Measurements from ENCODE around the gene RHOB.
"Not testable (repeated sequence)": the region's sequence is repeated elsewhere in the genome, so short reads cannot be mapped to it uniquely, and the experiment has no call there.

RHOB gene

DNA sequence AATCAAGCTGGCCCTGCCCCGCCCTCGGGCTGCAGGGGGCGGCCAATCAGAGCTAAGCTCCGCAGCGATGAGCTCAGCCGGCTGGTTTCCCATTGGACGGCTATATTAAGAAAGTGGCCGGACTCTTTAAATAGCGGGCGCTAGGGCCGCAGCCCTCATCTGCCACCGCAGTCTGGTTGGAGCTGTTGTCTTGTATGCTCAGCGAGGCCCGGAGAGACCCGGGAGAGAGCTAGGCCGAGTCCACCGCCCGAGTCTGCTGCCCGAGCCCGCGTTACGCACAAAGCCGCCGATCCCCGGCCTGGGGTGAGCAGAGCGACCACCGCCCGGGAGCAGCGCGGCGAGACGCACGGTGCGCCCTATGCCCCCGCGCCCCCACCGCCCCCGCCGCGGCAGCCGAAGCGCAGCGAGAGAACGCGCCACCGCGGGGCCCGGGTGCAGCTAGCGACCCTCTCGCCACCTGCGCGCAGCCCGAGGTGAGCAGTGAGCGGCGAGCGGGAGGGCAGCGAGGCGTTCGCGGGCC lies at the start of gene RHOB:
Gene RHOB (plus strand): TSS at position 158 of the 520 bp plus-strand sequence. CDS start 392 bp downstream, outside the sequence.
- DNase-seq = peak; percentile 88

DNA sequence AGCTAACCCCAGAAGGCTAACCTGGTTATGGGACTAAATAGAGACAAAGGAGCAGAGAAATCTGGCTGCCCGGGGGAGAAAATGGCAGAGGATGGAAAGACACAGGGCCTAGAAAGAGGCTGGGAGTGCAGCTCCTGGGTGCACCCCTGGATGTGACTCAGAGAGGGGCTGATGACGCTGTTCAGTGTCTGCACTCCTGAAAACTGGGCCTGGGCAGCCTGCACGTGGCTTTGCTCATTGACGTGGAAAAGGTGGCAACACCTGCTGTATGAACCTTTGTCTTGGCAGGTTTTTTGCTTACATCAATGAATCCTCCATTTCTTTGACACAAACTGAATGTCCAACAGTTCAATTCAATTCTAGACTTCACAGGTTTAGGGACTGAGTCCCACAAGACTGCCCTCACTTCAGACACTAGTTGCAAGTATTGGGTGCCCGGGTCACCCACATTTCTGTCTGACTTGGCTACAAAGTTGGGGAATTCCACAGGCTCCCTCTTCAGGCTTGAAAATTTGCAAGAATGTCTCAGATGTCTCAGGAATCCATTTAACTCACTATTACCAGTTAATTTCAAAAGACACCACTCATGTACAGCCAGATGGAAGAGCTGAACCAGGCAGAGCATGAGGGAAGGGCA lies 48.9 kb upstream of the RHOB start:
- DNase-seq = no peak

DNA sequence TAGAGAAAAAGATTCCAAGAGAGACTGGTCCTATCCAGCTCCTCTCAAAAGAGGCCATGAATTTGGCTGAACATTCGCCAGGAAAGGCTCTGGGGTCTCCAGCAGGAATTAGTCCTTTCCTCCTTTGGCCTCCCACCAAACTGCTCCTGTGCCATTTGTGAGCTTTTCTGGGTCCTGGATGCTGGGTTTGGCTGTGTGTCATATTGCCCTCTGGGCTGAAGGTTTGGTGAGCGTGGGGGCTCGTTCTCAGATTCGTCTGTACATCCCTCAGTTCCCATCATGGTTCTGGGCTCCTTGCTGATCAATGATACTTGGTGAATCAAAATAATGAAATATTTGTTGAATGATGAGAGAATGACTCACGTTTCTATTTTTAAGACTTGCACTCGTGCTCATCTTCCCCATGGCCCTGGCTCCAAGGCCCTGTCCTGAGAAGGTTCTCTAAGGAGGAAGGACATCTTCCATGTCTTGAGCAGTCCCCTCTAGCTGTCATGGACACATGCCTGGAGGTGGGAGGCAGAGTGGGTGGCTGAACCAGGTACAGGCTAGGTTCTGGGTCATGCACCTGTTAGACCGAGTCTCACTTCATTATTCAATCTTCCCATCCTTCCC lies 47.8 kb upstream of the RHOB start:
- DNase-seq = no peak

DNA sequence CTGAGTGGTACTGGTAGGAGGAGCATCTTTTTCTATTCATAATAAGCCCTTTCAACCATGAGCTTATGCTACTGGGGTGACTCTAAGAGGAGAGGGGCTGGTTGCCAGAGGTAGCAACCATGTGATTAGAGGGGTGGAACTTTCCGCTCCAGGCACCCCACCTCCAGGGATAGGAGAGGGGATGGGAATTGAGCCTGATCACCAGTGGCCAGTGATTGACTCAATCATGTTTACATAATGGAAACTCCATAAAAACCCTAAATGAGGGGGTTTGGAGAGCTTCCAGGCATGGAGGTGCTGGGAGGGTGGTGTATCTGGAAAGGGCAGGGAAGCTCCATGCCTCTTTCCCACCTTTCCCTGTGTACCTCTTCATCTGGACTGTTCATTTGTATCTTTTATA lies 46.6 kb upstream of the RHOB start:
- no peak for DNase-seq

DNA sequence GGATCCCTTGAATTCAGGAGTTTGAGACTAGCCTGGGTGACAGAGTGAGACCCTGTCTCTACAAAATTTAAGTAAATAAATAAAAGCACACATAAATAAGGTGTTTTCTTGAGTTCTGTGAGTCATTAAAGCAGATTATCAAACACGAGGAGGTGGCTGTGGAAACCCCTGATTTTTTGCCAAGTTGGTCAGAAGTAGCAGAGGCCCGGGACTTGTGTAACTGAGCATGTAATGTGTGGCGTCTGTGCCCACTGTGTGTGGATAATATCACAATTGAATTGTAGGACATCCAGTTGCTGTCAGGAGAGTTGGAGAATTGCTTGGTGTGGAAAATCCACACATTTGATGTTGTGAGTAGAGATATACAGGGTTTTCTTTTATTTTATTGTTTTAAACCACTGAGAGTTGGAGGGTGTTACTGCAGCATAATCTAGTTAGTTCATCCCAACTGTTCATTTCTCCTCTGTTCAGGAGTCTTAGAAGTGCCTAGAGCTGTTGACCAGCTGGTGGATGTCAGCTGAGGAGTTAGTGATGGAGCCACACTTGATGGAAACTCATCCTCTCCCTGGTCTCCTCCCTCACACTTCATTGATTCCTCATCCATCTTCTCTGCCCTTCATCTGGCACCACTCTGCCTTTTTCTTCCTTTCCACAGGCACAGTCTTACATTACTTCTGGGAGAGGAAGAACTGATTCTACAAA lies 45.9 kb upstream of the RHOB start:
- DNase-seq = no peak

DNA sequence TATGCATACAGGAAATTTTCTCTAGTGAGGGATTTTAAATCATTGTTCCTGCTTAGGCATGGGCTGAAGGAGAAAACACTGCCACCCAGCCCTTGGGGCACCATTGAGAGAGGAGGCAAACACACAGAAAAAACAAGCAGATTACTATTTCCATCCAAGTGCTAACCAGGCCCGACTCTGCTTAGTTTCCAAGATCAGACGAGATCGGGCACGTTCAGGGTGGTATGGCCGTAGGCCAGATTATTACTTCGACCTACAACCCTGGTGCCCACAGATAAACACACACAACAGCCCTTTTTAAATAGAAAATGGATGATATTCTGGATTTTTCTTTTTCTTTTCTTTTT lies 45.4 kb upstream of the RHOB start:
- no peak for DNase-seq

DNA sequence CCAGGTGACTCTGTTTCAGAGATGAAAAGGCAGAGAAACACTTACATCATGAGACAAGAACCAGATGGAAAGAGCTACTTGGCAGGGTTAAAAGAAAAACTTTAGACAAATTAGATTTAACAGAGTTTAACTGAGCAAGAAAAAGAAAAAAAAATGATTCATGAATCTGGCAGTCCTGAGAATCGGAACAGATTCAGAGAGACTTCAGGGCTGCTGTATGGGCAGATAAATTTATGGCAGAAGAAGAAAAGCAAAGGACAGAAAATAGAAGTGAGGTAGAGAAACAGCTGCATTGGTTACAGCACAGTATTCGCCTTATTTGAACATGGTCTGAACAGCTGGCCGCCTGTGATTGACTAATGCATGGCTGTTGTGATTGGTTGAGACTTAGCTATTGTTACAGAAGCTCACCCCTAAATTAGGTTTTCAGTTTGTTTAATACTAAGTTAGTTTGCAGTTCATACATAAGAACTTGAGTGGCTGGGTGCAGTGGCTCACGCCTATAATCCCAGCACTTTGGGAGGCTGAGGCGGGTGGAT lies 43.0 kb upstream of the RHOB start:
- no peak for DNase-seq

DNA sequence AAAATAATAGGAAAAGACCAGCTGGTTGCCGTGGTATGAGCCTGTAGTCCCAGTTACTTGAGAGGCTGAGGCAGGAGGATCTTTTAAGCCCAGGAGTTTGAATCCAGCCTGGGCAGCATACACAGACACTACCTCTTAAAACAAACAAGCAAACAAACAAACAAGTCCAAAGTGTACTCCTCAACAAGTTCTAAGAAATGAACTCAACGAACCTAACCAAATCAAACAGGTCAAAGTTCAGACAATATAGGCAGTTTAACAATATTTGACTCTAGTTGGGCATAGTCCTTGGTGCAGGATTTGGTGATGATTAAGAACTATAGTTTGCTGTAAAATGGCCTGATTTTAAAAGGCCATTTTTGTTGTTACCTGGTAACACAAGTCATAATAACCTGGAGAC lies 41.9 kb upstream of the RHOB start:
- DNase-seq = no peak

DNA sequence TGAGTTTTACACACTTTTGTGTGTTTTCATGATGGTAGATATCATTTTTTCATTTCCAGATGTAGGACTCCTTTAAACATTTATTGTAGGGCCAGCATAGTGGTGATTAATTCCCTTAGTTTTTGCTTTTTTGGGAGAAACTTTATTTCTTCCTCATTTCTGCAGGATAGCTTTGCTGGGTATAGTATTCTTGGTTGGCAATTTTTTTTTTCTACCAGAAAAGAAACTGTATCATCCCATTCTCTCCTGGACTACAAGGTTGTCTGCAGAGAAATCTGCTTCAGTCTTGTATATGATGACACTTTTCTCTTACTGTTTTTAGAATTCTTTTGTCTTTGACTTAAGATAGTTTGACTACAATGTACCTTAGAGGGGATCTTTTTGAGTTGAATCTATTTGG lies 37.8 kb upstream of the RHOB start:
- DNase-seq = no peak

DNA sequence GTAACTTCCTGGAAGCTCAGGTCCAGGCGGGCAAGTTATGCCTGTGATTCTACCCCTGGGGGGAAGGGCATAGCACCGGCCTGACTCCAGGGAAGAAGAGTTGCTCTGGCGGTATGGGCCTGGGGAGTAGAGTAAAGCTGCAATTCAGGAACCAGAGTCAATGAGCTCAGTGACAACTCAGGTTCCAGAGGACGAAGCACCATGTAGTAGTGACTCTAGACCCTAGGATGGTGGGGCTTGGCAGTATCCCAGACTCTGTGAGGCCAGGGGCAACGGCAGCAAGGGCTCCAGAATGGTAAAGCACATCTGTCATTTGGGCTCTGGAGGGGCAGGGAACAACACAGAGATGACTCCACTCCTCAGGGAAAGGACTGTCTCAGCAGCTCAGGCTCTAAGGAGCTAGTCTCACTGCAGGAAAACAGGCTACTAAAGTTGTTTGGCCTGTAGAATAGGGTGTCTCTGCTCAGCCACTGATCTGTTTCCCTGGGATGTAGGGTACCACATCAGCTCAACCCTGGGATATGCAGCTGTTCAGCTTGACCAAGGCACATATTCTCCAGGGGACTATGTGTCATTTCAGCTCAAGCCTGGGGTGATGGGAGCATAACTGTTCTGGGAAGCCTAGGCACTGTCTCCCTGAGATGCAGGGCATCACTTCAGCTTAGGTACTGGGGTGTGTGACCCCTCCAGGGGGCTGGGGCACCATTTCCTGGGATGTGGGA lies 36.2 kb upstream of the RHOB start:
- no peak for DNase-seq

DNA sequence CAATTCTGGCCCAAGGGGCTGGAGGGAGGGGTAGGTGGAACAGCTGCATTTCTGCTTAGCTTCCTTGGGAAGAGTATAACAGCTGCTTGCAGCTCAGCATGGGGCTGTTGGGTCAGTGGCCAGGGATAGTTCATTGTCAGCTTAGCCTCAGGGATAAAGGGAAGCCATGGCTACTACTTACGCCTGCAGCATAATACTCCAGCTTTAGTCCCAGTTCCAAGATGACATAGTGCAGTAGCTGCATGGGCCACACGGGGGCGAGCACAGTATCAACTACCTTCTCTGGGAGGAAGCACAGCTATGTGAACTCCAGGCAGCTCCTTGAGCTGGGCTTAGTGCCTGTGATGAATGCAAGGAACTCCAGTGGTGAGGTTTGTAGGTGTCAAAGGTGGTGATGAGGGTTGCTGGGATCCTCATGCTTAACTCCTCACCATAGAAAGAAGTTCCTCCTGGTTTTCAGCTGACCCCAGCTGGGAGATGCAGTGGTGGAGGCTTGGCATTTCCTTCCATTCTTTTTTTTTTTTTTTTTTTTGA lies 35.4 kb upstream of the RHOB start:
- DNase-seq = peak; percentile 74

DNA sequence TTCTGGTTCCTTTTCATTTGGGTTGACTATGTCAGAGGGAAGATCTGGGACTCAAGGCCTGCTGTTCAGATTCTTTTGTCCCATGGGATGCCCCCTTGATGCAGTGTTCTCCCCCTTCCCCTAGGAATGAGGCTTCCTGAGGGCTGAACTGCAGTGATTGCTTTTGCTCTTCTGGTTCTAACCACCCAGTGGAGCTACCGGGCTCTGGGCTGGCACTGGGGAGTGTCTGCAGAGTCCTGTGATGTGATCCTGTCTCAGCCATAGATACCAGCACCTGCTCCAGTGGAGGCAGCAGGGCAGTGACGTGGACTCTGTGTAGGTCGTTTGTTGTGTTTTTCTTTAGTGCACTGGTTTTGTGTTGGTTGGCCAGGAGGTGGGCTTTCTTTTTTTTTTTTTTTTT lies 32.1 kb upstream of the RHOB start:
- DNase-seq = no peak

DNA sequence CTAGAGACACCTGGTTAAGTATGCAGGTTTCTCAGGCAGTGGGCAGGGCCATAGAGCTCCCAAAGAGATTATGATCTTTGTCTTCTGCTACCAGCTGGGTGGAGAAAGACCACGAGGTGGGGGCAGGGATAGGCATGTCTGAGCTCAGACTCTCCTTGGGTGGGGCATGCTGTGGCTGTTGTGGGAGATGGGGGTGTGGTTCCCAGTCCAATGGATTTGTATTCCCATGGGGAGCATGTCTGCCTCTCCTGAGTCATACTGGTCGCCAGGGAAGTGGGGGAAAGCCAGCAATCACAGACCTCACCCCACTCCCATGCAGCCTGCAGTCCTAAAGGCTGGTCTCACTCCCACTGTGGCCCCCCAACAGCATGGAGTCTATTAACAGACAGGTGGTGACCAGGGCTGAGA lies 31.4 kb upstream of the RHOB start:
- no peak for DNase-seq

DNA sequence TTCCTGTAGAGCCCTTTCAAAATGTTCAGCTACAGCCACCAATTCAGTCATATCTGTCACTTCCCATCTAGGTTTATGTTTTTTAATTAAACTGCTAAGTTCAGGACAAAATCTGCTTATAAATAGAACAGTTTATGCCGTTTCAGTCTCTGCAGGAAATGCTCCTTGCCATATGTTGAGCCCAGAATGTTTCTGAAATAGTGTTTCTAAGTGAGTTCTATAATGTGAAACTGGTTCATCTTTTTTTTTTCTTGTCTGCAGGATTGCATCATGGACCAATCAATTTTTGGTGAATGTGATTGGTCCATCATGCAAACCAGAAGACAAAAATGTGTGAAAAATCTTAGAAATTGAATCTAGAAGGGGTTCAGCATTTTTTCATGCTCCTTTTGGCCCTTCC lies 30.2 kb upstream of the RHOB start:
- no peak for DNase-seq

DNA sequence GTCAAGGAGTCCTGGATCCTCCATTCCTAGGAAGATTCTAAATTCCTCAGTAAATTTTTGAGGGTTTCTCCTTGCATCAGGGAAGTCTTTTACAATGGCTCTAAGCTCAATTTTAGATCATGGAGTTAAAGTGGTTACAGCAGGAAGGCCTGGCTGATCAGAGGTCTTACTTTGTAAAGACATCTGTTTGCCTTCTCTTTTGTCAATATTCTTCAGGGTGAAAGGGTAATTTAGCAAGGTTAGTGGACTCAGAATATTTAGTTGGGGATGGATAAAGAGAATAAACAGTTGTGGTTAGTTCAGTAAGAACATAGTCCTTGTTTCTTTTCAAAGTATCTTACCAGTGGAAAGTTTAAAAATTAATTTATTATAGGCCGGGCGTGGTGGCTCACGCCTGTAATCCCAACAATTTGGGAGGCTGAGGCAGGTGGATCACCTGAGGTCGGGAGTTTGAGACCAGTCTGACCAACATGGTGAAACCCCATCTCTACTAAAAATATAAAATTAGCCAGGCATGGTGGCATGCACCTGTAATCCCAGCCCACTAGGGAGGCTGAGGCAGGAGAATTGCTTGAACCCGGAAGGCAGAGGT lies 29.5 kb upstream of the RHOB start:
- not testable (repeated sequence) for DNase-seq

DNA sequence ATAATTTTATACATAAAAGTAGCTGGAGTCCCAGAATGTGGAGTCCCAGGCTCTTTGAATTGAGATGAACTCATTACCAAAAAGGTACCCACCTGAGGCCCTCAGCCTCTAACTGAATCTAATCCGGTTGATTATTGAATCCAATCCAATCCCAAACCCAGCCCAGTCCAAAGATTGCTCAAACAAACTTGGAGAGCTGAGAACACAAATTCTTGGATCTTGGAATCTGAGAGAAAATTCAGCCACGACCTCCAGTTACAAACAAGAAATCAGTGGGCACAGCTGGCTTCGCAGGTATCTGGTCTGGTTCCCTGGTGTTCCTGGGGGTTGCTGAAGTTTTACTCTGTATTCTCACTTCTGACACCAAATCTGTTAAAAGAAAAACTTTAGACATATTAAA lies 28.4 kb upstream of the RHOB start:
- DNase-seq = no peak

DNA sequence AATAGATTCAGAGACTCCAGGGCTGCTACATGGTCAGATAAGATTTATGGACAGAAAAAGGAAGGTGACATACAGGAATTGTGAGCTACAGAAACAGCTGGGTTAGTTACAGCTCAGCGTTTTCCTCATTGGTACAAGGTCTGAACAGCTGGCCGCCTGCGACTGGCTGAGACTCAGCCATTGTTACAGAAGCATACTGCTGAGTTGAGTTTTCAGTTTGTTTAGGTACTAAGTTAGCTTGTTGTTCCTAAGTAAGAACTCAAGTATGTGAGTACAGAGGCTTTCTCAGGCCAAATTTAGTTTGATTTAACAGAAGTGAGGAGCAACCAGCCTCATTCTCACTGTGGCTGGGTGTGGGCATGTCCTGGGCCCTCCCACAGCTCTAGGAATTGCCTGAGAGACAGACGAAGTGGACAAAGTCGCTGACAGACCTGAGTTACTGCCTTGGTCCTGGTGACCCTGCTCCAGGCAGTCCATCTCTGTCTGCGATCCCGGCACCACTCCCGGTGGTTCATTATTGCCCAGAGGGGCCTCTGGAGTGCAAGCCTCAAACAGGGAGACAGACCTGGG lies 27.8 kb upstream of the RHOB start:
- DNase-seq = no peak

DNA sequence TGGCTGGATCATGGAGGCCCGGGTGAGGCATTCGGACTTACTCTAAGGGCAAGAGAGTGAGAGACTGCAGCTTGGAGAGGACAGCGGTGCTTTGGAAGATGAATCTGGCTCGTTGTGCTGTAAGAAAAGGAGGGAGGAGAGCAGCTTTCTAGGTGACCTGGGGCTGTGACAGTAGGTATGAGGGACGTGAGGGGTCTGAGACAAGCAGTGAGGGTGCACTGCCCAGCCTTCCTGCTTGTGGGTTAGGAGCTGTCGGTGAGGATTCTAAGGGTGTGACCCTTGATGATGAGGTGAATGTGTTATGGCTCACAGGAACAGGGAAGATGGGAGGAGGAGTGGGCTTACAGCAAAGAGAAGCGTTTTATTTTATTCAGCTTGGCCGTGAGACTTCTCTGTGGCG lies 27.1 kb upstream of the RHOB start:
- no peak for DNase-seq

DNA sequence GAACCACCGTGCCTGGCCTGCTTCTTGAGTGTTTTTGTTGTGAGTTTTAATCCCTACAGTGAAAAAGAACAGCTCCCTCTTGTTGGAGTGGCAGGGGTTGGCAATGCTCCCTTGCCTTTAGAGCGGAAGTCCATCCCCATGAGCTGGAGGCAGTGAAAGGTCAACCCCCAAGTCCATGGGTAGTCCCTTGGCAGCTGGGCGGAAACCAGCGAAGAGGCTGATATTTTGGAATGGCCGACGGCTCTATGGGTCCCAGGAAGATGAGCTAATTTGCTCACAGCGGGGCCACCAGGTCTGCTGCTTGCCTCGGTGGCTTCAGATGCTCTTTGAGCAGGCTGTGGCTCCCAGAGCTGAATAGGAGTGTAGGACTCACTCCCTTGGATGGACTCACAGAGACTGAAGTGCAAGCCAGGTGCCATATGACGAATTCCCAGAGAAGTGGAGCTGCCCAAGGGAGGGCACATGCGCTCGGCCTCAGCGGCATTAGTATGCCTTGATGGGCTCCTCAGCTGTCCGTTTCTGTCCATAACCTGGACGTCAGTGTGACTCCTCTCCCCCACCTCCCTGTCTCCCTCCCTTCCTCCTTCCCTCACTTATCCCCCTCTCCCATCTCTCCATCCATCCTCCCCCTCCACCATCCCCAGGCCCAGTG lies 25.4 kb upstream of the RHOB start:
- no peak for DNase-seq

DNA sequence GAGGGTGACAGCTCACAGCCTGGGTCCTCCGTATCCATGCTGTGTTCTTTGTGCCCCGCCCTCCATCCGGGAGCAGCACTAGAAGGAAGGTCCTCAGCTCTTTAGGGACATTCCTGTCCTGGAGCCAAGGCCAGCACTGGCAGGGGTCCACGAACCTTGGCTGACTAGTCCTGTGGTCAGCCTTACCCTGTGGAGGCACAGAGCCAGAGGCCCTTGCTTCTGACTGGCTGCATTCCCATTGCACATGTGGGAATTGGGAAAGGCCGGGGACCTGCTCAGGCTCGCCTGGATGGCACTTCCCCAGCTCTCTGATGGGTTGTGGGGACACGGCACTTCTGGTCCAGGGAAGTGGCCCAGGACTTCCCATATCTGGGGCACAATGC lies 24.9 kb upstream of the RHOB start:
- DNase-seq = no peak

DNA sequence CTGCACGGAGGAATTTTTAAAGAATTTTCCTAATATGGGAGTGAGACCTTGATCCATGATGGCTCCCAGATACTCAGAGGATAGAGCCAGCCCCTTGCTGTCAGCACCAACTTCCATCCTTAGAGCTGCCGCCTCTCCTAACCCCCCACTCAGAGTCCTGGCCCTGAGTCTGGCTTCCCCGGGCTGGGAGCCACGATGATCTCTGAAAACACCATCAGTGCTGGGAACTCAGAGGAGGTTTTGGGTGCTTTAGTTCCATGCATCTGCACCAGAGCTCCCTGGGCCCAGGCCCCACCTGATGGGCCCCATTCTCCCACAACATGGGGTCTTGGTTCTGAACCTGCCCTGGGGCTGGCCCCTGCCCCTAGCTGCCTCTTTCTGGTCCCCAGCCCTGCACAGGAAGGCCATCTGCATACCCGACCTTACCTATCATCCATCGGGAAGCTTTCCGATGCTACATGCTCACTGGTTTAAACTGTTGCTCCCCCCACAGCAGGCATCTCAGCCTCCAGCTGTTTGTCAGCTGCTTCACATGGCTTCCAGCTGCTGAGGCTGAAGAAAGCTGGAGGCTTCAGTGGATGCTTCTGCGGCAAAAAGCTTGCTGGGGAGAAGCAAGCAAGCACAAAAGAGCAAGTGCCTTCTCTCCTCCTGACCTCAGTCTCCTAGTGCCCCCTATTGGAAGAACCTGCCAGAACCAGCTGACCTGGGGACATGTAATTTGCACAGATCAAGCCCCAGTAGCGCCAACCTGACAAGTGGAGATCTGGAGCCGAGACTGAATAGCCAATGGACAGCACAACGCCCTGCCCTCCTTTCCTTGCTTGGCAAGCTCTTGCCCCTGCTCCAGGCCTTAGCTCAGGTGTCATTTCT lies 24.2 kb upstream of the RHOB start:
- DNase-seq = no peak

All from activated naive CD4-positive, alpha-beta T cell treated with anti-CD3 and anti-CD28 coated beads, Interleukin-2, amount 50 U/mL, for 16 hours (primary cell).